ENCODE data around the gene ELP1.

GRCh38 chr9:108880738-108881316 lies 53.1 kb downstream of the ELP1 start:
- TF ChIP-seq CTCF (IDR thresholded peaks at IDR 0.05) (no peak), EP300 (IDR thresholded peaks at IDR 0.05) (no peak)
